NCI-H2171 treated with DMSO at 0.1 percent for 48 hours (cell line): ENCODE data around the gene CRKL.
"Not testable (repeated sequence)": the region's sequence is repeated elsewhere in the genome, so short reads cannot be mapped to it uniquely, and the experiment has no call there.

ENCODE experiments used
- DNase-seq: peaks from one replicate; lab custom pipeline; 2025; lab: John Stamatoyannopoulos, UW

The CRKL gene

DNA sequence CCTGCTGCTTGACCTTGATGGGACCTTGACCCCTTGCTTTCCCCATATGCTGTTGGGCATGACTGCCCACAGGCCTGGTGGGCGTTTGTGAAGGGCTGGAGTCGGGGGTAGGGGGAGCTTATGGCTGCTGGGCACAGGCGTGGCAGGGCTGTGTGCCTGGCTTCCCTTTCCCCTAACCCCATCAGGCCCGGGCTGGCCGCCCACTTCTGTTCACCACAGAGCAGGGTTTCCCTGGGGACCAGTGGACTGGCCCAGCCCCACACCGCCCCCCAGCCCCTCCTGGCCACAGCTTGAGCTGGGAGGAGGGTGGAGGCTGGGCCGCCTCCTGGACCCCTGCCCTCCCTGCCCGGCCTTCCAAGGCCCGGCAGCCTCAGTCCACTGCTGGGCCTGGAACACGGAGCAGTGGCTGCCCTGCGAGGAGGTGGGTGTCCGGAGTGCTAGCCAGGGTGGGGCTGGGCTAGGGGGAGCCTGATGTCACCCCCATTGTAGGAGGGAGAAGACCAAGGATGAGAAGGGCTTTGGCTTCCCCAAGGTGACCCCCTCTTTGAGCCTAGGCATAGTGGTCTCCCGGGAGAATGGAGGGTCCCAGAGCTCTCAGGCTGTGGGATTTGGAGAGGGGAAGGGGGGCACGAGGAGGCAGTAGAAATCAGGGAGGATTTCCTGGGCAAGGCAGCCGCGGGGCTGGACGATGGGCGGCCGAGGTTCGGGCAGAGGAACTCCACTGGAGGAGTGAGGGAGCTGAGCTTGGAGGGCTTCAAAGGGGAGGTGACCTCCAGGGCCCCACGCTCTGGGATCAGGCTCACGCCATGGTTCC, 49.9 kb downstream of the CRKL start, which contains the start of gene AIFM3:
Gene AIFM3, plus strand, starts transcription at position 373 of the 814 bp plus-strand sequence. CDS start 690 bp downstream, outside the sequence.
- no peak for DNase-seq

GRCh38 chr22:20967697-20968211, 50.5 kb downstream of the CRKL start:
- DNase-seq, result no peak

GRCh38 chr22:20968281-20968977, 51.2 kb downstream of the CRKL start:
- DNase-seq, result no peak

- DNase-seq, result no peak
Measured at GRCh38 chr22:20970939-20971657, 53.9 kb downstream of the CRKL start.

DNA sequence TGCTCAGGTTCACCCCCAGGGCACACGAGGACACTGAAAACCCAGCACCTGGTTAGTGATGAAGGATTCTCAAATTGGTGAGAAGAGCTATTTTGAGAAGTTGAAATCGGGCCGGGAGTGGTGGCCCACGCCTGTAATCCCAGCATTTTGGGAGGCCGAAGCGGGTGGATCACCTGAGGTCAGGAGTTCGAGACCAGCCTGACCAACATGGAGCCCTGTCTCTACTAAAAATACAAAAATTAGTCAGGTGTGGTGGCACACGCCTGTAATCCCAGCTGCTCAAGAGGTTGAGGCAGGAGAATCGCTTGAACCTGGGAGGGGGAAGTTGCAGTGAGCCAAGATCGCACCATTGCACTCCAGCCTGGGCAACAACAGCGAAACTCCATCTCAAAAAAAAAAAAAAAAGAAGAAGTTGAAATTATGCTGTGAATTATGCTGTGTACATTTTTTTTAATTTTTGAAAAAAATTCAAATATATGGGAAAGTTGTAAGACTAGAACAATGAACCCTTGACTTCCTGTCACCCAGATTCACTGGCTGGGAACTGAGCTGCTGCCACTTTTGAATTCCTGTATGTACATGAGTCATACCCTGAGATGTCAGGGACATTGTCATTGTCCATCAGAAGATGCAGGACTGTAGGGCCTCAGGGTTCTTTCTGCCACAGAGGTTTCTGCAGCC, 54.9 kb downstream of the CRKL start:
- not testable (repeated sequence) for DNase-seq

GRCh38 chr22:20972933-20973577, 55.8 kb downstream of the CRKL start:
- DNase-seq, result no peak

GRCh38 chr22:20973634-20974286, 56.6 kb downstream of the CRKL start:
- no peak for DNase-seq

GRCh38 chr22:20974336-20974955, 57.2 kb downstream of the CRKL start:
- no peak for DNase-seq

DNA sequence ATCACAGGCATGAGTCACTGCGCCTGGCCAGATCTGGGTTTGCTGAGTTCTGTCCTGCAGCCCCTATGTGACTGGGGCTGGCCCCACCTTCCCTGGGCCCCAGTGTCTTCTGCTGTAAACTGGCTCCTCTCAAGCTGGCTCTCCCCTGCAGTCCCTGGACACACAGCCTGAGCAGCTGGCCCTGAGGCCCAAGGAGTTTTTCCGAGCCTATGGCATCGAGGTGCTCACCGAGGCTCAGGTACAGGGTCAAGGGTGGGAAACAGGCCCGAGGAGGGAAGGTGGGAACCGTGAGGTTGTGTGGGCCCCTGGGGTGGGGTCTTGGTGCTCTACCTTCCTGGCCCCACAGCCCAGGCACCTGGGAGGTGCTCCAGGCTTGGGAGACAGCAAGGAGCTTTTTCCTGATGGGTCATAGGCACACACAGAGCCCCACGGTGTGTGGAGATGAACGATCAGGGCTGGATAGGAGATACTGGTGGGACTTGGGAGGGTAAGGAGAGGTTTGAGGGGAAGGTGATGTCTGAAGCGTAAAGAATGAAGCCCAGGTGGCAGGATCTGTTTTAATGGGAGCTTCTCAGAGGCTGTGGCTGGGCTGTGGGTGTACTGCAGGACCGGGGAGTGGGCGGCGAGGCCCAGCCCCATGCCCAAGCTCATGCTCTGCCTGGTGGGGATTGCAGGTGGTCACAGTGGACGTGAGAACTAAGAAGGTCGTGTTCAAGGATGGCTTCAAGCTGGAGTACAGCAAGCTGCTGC, 58.5 kb downstream of the CRKL start:
- DNase-seq, result no peak

DNA sequence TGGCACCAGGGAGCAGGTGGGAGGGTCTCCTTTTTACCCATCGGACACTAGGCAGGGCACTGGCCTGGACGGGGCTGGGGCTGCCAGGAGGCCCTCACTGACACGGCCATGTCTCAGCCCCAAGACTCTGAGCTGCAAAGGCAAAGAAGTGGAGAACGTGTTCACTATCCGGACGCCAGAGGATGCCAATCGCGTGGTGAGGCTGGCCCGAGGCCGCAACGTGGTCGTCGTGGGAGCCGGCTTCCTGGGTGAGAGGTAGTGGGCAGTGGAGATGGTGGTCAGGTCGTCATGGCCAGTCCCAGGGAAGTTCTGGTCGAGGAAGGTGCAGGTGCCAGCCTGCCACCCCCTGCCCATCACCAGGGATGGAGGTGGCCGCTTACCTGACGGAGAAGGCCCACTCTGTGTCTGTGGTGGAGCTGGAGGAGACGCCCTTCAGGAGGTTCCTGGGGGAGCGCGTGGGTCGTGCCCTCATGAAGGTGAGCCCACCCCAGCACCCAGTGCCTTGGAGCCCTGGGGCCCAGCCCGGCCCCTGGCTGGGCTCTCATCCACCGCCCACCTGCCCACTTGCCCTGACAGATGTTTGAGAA, 59.2 kb downstream of the CRKL start:
- no peak for DNase-seq

GRCh38 chr22:20977019-20977418, 59.8 kb downstream of the CRKL start:
- no peak for DNase-seq

DNA sequence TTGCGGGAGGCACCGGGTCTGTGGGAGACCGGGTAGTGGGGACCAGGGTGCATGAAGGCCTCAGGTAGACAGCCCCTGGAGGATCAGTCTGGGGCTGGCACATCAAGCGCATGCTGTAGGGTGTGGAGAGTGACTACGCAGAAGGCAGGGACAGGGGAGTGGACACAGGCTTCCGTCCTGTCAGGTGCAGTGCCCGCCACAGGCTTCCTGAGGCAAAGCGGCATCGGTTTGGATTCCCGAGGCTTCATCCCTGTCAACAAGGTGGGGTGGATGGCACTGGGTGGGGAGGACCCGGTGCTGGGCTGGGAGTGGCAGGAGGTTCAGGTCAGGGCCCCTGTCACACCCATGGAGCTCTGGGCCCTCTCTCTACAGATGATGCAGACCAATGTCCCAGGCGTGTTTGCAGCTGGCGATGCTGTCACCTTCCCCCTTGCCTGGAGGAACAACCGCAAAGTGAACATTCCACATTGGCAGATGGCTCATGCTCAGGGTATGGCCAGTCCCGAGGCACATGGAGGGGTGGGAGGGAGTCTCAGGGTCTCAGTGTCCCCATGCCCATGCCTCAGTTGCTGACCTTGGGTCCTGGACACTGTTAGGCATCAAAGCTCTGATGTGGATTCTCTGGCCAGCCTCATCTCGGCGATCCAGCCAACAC, 60.4 kb downstream of the CRKL start:
- DNase-seq, result no peak

DNA sequence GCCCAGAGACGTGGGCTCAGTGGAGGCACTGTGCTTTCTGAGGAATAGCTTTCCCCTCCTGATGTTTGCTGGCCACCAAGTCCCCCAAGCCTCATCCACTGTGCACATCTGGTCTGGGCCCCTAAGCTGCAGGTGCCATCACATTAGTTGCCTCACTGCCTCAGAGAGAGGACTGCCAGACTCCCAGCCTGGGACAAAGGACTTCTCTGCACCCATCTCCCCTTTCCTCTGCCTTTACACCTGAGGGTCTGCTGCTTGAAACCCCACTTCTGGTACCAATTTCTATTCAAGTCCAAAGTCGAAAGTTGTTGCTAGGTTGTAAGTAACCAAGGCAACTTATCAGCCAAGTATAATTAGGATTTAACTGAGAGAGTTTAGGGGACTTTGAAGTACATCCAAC, 61.2 kb downstream of the CRKL start:
- DNase-seq, result no peak

GRCh38 chr22:20979243-20979809, 62.1 kb downstream of the CRKL start:
- DNase-seq, result no peak

- DNase-seq, result no peak
Measured at GRCh38 chr22:20979940-20980453, 62.8 kb downstream of the CRKL start.

DNA sequence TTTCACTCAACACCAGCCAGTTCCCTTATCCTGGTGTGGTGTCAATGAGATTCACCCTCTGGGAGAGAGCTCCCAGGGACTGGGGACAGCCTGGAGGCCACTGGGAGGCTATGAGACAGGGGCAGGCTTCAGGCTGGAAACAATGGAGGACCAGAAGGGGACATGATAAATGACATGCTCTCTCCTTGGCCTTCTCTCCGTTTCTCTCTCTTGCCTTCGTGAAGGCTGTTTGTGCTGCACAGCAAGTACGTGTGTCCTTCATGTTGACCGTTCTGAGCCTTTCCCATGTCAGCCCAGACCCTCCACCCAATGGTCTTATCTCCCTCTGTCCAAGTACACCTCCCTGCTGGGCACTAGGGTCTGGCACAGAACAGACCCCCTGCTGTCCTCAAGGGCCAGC, 63.3 kb downstream of the CRKL start:
- DNase-seq, result no peak

DNA sequence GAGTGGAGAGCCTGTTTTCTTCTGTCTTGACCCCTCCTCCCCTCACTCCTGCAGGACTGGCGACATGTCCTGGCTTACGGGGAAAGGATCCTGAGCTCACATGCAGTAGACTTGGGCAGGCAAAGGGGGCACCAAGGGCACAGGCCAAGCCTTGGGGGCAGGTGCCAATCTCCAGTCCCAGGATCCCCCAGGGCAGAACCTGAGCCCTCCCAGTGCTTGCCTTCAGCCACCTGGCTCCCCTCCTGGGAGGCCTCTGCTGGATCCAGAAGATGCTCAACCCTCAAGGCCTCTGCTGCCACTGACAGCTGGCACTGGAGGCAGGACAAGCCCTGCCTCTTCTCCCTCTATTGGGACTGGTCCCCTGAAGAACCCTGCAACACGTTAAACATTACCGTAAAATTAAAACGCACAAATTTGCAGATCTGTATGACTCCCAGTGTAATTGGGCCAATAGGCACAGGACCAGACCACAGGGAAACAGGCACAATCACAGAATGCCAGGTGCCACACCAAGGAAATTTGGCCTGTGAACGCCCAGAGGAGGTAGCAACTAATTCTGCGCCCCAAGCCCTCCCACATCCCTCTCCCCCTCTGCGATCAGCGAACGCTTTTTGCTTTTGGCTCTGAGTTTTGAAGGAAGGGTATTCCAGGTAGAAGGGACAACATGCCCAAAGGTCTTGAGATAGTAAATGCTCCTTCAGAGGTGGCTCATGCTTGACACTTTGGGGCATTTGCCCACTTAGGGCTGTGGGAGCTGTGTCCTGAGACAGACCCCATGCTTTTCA, 63.9 kb downstream of the CRKL start:
- DNase-seq, result peak; percentile 22
